HepG2 (cell line): ENCODE measurements around the gene CDH11. TPM values are rescaled to one million over a fixed set of nuclear protein-coding genes. Genes with fewer than 3 reads are reported as not detected.

Experiments used
- ATAC-seq: fragments of 200-7000 bp; cut with Tn5 transposase; 3 replicates; pipeline ENCODE4 v1.9.1; 2020; ENCODE audit warnings: mild to moderate bottlenecking, moderate library complexity
- BruUV-seq: library from RNA; stranded (reverse); fragments of 400-500 nt; replicated peaks from 2 replicates; lab custom pipeline; 2021; lab: Mats Ljungman, UMichigan
- CTCF ChIA-PET: fragments of 300-600 bp; formaldehyde crosslinking; extraction: SDS; loops from one replicate; lab custom pipeline; 2021; ENCODE audit warnings: low total read pairs, inconsistent platforms, low intra/inter-chr PET ratio; lab: Yijun Ruan, JAX
- POLR2A ChIA-PET: fragments of 350-600 bp; sonication (Branson Sonifier 250); formaldehyde crosslinking; loops from one replicate; lab custom pipeline; 2020; ENCODE audit warnings: antibody characterized with exemption, inconsistent platforms; lab: Yijun Ruan, JAX
- DNase-seq: peaks from one replicate; pipeline ENCODE4 v3.0.0-alpha.2; 2015; ENCODE audit warnings: low spot score
- FAIRE-seq: peaks from 3 replicates; lab custom pipeline; 2011; peaks lifted over from hg19 to GRCh38; lab: Jason Lieb, UNC
- H2AFZ ChIP-seq: one replicate; pipeline ENCODE4 v1.6.1; 2011; ENCODE audit warnings: low read length, inconsistent platforms
- H3K27ac ChIP-seq: fragments of 300-600 bp; 3 replicates; pipeline ENCODE4 v1.8.0; 2011; ENCODE audit warnings: mixed run types, mild to moderate bottlenecking, mixed read lengths, low read length, inconsistent platforms; ENCODE audit not compliant: insufficient read depth; ENCODE audit errors: extremely low read length
- H3K27me3 ChIP-seq, 2 experiments: fragments of 200-600 bp in 1 of 2; 2 replicates in 1 of 2; 3 replicates in 1 of 2; pipeline versions ENCODE4 v1.6.0 to v1.8.0; 2011; ENCODE audit warnings: low read length in 2 of 2, mild to moderate bottlenecking in 2 of 2, moderate library complexity in 2 of 2, inconsistent platforms in 1 of 2; ENCODE audit not compliant: insufficient read depth in 2 of 2, control insufficient read depth in 1 of 2
- H3K36me3 ChIP-seq, 2 experiments: fragments of 200-600 bp in 1 of 2; replicated peaks in 1 of 2; 2 replicates in 1 of 2; 3 replicates in 1 of 2; pipeline versions ENCODE4 v1.5.1 to v1.8.0; 2011; ENCODE audit warnings: low read length in 2 of 2, inconsistent platforms in 1 of 2; ENCODE audit not compliant: insufficient read depth in 2 of 2, control insufficient read depth in 1 of 2
- H3K4me1 ChIP-seq: 2 replicates; pipeline ENCODE4 v1.5.1; 2012; ENCODE audit warnings: low read length, inconsistent platforms; ENCODE audit not compliant: insufficient read depth
- H3K4me2 ChIP-seq: 2 replicates; pipeline ENCODE4 v1.6.0; 2011; ENCODE audit warnings: low read depth, low read length, inconsistent platforms
- H3K4me3 ChIP-seq, 3 experiments: fragments of 200-600 bp in 1 of 3; sonication (generic), shearing (Covaris generic) in 1 of 3; replicated peaks in 1 of 3; 2 replicates each; pipeline ENCODE4 v1.5.1; 2011 to 2016; ENCODE audit warnings: low read length in 3 of 3, inconsistent platforms in 2 of 3, low read depth in 2 of 3, mild to moderate bottlenecking in 2 of 3, control low read depth in 1 of 3, mixed read lengths in 1 of 3; ENCODE audit not compliant: insufficient read depth in 1 of 3
- H3K79me2 ChIP-seq: one replicate; pipeline ENCODE4 v1.6.1; 2011; ENCODE audit warnings: low read length, inconsistent platforms; ENCODE audit not compliant: insufficient read depth
- H3K9ac ChIP-seq: 2 replicates; pipeline ENCODE4 v1.6.0; 2011; ENCODE audit warnings: mild to moderate bottlenecking, low read depth, low read length, inconsistent platforms; ENCODE audit not compliant: insufficient read depth
- H3K9me3 ChIP-seq: 2 replicates; pipeline ENCODE4 v1.5.1; 2012; ENCODE audit warnings: mild to moderate bottlenecking, low read length
- H4K20me1 ChIP-seq: 2 replicates; pipeline ENCODE4 v1.6.0; 2011; ENCODE audit warnings: inconsistent platforms, mild to moderate bottlenecking, low read length, moderate library complexity; ENCODE audit not compliant: insufficient read depth
- CREM ChIP-seq, 2 experiments: sonication (generic) in 1 of 2; formaldehyde crosslinking in 1 of 2; IDR thresholded peaks; 2 replicates each; pipeline versions ENCODE4 v1.4.0 to v1.6.1; 2016 to 2020; ENCODE audit warnings: antibody characterized with exemption in 1 of 2, mild to moderate bottlenecking in 1 of 2, missing genetic modification reagents in 1 of 2
- ETS1 ChIP-seq: sonication (generic); formaldehyde crosslinking; IDR thresholded peaks from 2 replicates; pipeline ENCODE4 v1.4.0; 2020; ENCODE audit warnings: missing genetic modification reagents
- MATR3 ChIP-seq: sonication (generic); formaldehyde crosslinking; IDR thresholded peaks from 2 replicates; pipeline ENCODE4 v1.4.0; 2020; ENCODE audit warnings: missing genetic modification reagents
- PCBP1 ChIP-seq: fragments of 200-400 bp; formaldehyde crosslinking; IDR thresholded peaks from 2 replicates; pipeline ENCODE4 v1.6.1; 2017; ENCODE audit warnings: mild to moderate bottlenecking, low read depth, low read length, borderline replicate concordance
- PPARG ChIP-seq: conservative IDR thresholded peaks from 2 replicates; pipeline ENCODE4 v1.6.1; 2016; ENCODE audit warnings: missing biosample characterization, missing genetic modification reagents
- PRPF4 ChIP-seq: fragments of 200-400 bp; formaldehyde crosslinking; IDR thresholded peaks from 2 replicates; pipeline ENCODE4 v1.6.1; 2016; ENCODE audit warnings: low read length, low read depth; ENCODE audit not compliant: poor library complexity, severe bottlenecking
- TAF1 ChIP-seq: sonication (generic); formaldehyde crosslinking; IDR thresholded peaks from 2 replicates; pipeline ENCODE4 v1.4.0; 2020; ENCODE audit warnings: missing genetic modification reagents
- UBTF ChIP-seq: sonication (generic); formaldehyde crosslinking; IDR thresholded peaks from 2 replicates; pipeline ENCODE4 v1.4.0; 2020; ENCODE audit warnings: mild to moderate bottlenecking, missing genetic modification reagents
- ZBTB25 ChIP-seq: IDR thresholded peaks from 2 replicates; pipeline ENCODE4 v1.6.1; 2018; ENCODE audit warnings: missing genetic modification reagents
- ZIK1 ChIP-seq: sonication (generic); formaldehyde crosslinking; IDR thresholded peaks from 2 replicates; pipeline ENCODE4 v1.5.0; 2020; ENCODE audit warnings: mild to moderate bottlenecking, low read depth, missing genetic modification reagents, borderline replicate concordance
- ZNF17 ChIP-seq: sonication (generic); formaldehyde crosslinking; IDR thresholded peaks from 2 replicates; pipeline ENCODE4 v1.5.0; 2020; ENCODE audit warnings: mild to moderate bottlenecking, missing genetic modification reagents
- ZNF225 ChIP-seq: sonication (generic); formaldehyde crosslinking; IDR thresholded peaks from 2 replicates; pipeline ENCODE4 v1.4.0; 2020; ENCODE audit warnings: mild to moderate bottlenecking, missing genetic modification reagents
- ZNF431 ChIP-seq: sonication (generic); formaldehyde crosslinking; IDR thresholded peaks from 2 replicates; pipeline ENCODE4 v1.9.0; 2022; ENCODE audit warnings: missing genetic modification reagents, low read depth, mild to moderate bottlenecking, borderline replicate concordance
- ZNF543 ChIP-seq: sonication (generic); formaldehyde crosslinking; IDR thresholded peaks from 2 replicates; pipeline ENCODE4 v1.4.0; 2020; ENCODE audit warnings: mild to moderate bottlenecking, missing genetic modification reagents
- ZNF740 ChIP-seq: sonication (generic); formaldehyde crosslinking; IDR thresholded peaks from 2 replicates; pipeline ENCODE4 v1.4.0; 2020; ENCODE audit warnings: missing genetic modification reagents
- WGBS: methylation state at CpG from one replicate; pipeline ENCODE4 v1.1.6; 2017; ENCODE audit warnings: low lambda C conversion rate; 5-methylcytosine and 5-hydroxymethylcytosine counted together
- in situ Hi-C: cut with HindIII; loops from 2 replicates; pipeline ENCODE4 v1.10.0; 2017; ENCODE audit warnings: low pct_unique_long_range_greater_than_20kb; ENCODE audit not compliant: extremely low pct_ligation_motif_present
- intact Hi-C: fragments of 100-400 bp; cut with micrococcal nuclease; formaldehyde crosslinking; loops from one replicate; pipeline ENCODE4 v1.10.0; 2022; ENCODE audit not compliant: unreplicated experiment
- polyA plus RNA-seq, 8 experiments: library from polyadenylated mRNA; depleted of rRNA in 3 of 8; stranded (reverse) in 7 of 8; unstranded in 1 of 8; fragments of >200 nt; fragmentation: Illumina TruSeq in 4 of 8; extraction: Trizol in 4 of 8; gene quantifications; 2 replicates each; pipeline versions ENCODE4 v1.2.1 to v1.2.3, GENCODE V29; 2011 to 2016; ENCODE audit warnings: low read depth in 4 of 8, missing spikeins in 1 of 8, mixed read lengths in 1 of 8; ENCODE audit not compliant: insufficient read depth in 1 of 8
- total RNA-seq, 5 experiments: library from RNA; depleted of rRNA; stranded (reverse); fragments of >200 nt; fragmentation: Illumina TruSeq; extraction: Trizol; gene quantifications; 2 replicates each; pipeline ENCODE4 v1.2.3, GENCODE V29; 2016; ENCODE audit warnings: low read depth in 1 of 5

The CDH11 gene
- total and polyA plus RNA-seq, 2 of the 13 experiments (the other 11 are each of a cell fraction or from before 2014, with no cell fraction given), result not detected

- H3K4me1 ChIP-seq, result no peaks in the 10 kb centered on the region
- POLR2A ChIA-PET, result no interaction called here
- FAIRE-seq (no peak), ATAC-seq (no peak), DNase-seq (no peak)
- TF ChIP-seq ZNF543 (CRISPR knock-in tag), result no peak
- TF ChIP-seq ZNF225 (CRISPR knock-in tag), result no peak
- no peak for TF ChIP-seq PRPF4
- no peak for TF ChIP-seq PCBP1
- no peak for TF ChIP-seq PPARG (CRISPR knock-in tag)
- TF ChIP-seq ZBTB25 (CRISPR knock-in tag), result no peak
- TF ChIP-seq ETS1 (CRISPR knock-in tag), result no peak
- no peak for TF ChIP-seq TAF1 (CRISPR knock-in tag)
- TF ChIP-seq CREM (IDR thresholded peaks at IDR 0.05), result no peak
- no peak for TF ChIP-seq CREM (CRISPR knock-in tag; IDR thresholded peaks at IDR 0.05)
- TF ChIP-seq UBTF (CRISPR knock-in tag), result no peak
- TF ChIP-seq ZIK1 (CRISPR knock-in tag), result no peak
- no peak for TF ChIP-seq MATR3
- no peak for TF ChIP-seq ZNF431
- TF ChIP-seq ZNF740 (CRISPR knock-in tag), result no peak
- no peak for TF ChIP-seq ZNF17 (CRISPR knock-in tag)
- H3K79me2 ChIP-seq, result no peaks in the 10 kb centered on the region
- H2AFZ ChIP-seq, result no peak overlapping the region
- intact Hi-C loops, result no loop called here
- BruUV-seq, result no TSS peak
- H3K36me3 ChIP-seq, result no peaks in the 10 kb centered on the region
- no peaks in the 10 kb centered on the region for H4K20me1 ChIP-seq
- no peak overlapping the region for H3K27ac ChIP-seq
- WGBS, result 3% methylated on average over 8 of the region's 8 CpGs
- peaks cover 44% of the 10 kb centered on the region for H3K9me3 ChIP-seq
- H3K9ac ChIP-seq, result no peak overlapping the region
- H3K4me3 ChIP-seq, result no peak overlapping the region
- no peak overlapping the region for H3K4me2 ChIP-seq
- no peaks in the 10 kb centered on the region for H3K27me3 ChIP-seq
- CTCF ChIA-PET, result no interaction called here
- in situ Hi-C loops, result no loop called here
Measured at GRCh38 chr16:64951193-64951592, 170.7 kb downstream of the CDH11 start.
